Coronary artery (tissue), 2 donors: ENCODE results near the gene PEX13.

Experiments used
- DNase-seq: peaks from one replicate; pipeline ENCODE4 v3.0.0-alpha.2; 2017; ENCODE audit warnings: low spot score
- H3K27ac ChIP-seq, 2 donors: fragments of 200-600 bp; sonication (generic); one replicate each; pipeline ENCODE4 v1.5.1; 2016 to 2019
- H3K4me3 ChIP-seq: fragments of 200-600 bp; sonication (generic); 2 replicates; pipeline ENCODE4 v1.5.1; 2016; ENCODE audit warnings: mild to moderate bottlenecking, moderate library complexity
- TF ChIP-seq, protein P1 (sequence below): fragments of 200-600 bp; sonication (generic); IDR thresholded peaks from one replicate; pipeline ENCODE4 v1.5.1; 2019; ENCODE audit warnings: antibody characterized with exemption

Gene PEX13

DNA sequence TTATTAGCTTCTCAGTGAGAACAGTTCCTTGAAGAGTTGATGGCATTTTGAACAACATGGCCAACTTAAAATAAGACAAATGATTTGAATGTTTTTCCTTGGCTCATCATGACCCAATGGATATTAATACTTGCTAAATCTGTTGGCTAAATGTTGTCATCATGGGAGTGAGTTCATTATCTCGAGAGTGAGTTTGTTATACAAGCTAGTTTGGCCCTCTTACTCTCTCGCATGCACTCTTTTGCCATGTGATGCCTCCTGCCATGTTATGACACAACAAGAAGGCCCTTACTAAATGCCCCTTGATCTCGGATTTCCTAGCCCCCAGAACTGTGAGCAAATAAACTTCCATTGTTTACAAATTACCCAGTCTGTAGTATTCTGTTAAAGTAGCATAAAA, 25.3 kb downstream of the PEX13 start:
- no peak for DNase-seq
- peak overlapping the region in 1 of 2 donors; percentile 52 for H3K27ac ChIP-seq
- TF ChIP-seq, protein P1, sequence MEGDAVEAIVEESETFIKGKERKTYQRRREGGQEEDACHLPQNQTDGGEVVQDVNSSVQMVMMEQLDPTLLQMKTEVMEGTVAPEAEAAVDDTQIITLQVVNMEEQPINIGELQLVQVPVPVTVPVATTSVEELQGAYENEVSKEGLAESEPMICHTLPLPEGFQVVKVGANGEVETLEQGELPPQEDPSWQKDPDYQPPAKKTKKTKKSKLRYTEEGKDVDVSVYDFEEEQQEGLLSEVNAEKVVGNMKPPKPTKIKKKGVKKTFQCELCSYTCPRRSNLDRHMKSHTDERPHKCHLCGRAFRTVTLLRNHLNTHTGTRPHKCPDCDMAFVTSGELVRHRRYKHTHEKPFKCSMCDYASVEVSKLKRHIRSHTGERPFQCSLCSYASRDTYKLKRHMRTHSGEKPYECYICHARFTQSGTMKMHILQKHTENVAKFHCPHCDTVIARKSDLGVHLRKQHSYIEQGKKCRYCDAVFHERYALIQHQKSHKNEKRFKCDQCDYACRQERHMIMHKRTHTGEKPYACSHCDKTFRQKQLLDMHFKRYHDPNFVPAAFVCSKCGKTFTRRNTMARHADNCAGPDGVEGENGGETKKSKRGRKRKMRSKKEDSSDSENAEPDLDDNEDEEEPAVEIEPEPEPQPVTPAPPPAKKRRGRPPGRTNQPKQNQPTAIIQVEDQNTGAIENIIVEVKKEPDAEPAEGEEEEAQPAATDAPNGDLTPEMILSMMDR = no peak
- H3K4me3 ChIP-seq = no peak overlapping the region

DNA sequence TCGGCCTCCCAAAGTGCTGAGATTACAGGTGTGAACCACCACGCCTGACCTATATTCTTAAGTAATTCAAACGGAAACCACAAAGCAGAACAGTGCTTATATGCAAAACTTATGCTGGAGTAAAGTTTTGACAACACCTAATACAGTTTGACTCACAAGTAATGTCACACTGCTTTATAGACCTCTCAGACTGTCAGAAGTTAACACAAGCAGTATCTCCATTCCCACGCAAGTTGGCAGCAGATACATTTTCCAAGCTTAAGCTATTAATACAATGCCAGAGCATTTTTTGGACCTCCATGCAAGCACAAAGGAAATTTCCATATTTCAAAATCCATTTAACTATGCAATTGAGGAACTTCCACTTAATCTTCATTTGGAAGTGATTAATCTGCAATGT, 27.1 kb downstream of the PEX13 start:
- TF ChIP-seq, protein P1 = no peak
- DNase-seq = no peak
- Histone ChIP-seq H3K4me3 (no peak overlapping the region), H3K27ac (no peak overlapping the region)

DNA sequence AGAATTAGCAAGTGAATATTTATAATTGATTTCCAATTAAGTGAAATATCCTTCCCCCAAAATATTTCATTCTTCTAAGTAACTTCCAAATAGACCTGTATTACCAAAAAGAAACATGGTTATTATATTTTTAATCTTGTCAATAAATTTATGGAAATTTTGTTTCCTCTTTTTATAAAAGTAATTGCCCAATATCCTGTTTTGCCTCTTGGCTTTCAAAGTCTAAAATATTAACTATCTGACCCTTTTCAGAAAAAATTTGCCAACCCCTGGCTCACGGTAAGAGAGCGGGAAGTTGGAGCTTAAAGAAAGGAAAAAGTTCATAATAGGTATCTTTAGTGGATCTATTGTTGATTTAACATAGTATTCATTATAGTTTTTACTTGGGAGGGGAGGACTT, 27.7 kb downstream of the PEX13 start:
- no peak for DNase-seq
- H3K4me3 ChIP-seq = no peak overlapping the region
- H3K27ac ChIP-seq = peak overlapping the region in 1 of 2 donors; percentile 4
- TF ChIP-seq, protein P1 = no peak

DNA sequence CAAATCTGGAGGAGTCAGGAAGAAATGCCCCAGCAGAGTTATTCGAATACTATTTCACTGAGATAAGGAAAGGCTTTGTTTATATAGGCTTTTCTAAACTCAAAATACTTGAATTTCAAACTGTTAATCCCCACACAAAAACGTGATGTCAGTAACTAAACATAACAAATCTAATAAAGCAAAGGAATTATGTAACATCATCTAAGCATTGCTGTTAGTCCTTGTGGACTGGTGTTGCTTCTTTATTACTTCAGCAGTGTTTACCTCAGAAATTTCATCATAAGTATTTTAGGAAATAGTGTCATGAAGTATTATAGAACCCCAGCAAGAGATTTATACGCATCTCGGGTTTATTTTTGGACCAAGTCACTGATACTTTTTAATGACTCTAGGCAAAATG, 28.5 kb downstream of the PEX13 start:
- no peak for DNase-seq
- no peak overlapping the region for H3K4me3 ChIP-seq
- H3K27ac ChIP-seq = peak overlapping the region; percentile 4 to 5
- TF ChIP-seq, protein P1 = no peak

DNA sequence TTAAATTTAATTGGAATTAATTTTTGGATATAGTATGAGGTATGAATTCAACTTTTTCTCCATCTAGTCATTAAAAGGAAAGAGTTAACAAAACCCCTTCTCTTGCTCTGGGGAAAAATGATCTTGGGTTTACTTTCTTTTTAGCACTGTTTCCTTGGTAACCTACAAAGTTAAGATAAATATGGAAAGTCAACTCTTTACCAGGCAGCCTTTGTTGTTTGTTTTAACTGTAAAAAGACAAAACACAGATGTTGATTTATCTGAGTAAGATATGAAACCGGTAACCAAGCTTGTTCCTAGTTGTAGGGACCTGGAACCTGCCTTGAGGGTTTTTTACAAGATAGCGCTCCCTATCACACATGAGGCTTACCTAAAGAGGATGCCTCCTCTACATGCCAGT, 38.0 kb downstream of the PEX13 start:
- TF ChIP-seq, protein P1 = no peak
- Histone ChIP-seq H3K27ac (no peak overlapping the region), H3K4me3 (no peak overlapping the region)
- no peak for DNase-seq

DNA sequence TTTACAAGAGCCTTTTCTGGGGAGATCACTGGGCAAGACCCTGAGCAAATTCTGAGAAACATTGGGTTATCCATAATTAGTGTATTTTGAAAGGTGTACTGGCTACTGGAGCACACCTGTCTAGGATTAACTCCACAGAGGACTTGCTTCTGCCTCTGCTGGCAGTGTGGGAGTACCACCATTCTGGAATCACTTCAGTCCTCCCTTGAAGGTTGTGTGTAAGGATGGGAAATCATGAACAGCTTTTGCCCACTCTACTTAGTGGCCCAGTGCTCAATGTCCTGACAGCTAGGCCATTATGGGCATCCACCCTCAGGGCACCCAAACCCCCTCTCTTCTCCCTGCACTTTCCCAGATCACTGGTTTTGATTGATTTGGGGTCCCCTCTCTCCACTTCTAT, 40.0 kb downstream of the PEX13 start:
- TF ChIP-seq, protein P1 = no peak
- Histone ChIP-seq H3K4me3 (no peak overlapping the region), H3K27ac (no peak overlapping the region)
- DNase-seq = no peak

DNA sequence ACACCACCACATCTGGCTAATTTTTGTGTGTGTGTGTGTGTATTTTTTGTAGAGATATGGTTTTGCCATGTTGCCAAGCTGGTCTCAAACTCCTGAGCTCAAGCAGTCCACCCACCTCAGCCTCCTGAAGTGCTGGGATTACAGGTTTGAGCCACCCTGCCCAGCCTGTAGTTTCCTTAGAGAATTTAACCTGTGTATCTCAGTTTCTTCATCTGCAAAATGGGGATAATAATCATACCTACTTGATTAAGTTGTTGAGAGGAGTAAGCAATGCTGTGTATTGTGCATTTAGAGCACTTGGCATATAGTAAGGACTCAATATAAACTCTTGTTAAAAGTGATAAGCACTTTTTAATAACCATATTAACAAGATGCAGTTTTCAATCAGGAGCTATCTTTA, 41.9 kb downstream of the PEX13 start:
- TF ChIP-seq, protein P1 = no peak
- H3K4me3 ChIP-seq = no peak overlapping the region

More for the DNA sequence above, 41.9 kb downstream of the PEX13 start:
- DNase-seq = no peak
- no peak overlapping the region for H3K27ac ChIP-seq
